ENCODE data around the gene CHCHD5.
"Not testable (repeated sequence)": the region's sequence is repeated elsewhere in the genome, so short reads cannot be mapped to it uniquely, and the experiment has no call there.

CHCHD5 gene

DNA sequence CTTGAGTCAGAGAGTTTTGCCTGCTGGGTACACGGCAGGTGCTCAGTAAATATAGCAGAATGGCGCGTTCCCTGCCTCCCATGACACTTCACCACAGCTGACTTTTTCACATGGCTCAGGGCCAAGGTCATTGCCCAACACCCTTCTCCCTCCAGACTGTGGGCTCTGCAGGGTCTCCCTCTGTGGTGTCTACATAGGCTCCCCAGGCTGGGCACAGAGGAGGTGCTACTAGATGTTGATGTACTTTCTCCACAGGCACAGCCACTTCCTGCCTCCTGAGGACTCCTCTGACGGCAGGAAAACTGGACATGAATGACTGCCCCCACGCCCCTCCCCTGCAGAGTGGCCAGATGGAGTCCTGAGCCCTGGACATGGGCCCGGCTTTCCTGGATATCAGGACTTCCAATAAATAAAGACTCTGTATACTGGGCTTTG, 4.2 kb downstream of the CHCHD5 start:
- no peak for FAIRE-seq

DNA sequence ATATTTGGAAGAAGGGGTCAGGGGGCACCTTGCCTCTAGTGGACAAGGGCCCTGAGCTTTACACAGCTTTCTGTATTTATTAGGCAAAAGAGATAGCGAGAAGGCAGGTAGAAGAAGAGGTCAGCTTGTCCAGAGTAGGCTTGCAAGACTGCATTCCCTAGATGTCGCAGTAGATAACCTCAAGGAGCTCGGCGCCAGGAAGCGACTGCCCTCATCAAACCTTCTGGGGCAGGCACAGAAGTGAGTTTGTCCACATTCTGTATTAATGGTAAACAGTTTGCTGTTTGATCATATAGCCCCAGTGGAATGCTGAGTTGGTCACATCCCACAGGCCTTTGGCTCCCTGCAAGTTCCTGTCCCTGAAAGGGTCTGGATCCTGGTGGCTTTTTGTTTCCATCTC, 7.0 kb downstream of the CHCHD5 start:
- no peak for FAIRE-seq

DNA sequence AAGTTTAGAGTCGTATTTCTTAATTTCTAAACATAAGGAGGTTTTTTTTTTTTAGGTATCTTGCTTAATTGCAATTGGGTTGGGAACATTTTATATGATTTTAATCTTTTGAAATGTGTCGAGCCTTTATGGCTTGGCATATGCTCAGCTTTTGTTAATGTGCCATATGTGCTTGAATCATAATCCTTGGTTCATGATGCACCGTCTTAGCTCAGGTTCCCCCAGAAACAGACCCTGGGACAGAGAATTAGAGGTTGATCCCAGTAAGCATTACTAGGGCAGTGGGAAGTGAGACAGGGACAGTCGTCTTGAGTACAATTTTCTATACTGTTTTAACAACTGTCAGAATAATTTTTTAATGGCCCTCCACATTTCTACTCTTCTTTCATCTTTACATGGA, 9.3 kb downstream of the CHCHD5 start:
- no peak for FAIRE-seq

DNA sequence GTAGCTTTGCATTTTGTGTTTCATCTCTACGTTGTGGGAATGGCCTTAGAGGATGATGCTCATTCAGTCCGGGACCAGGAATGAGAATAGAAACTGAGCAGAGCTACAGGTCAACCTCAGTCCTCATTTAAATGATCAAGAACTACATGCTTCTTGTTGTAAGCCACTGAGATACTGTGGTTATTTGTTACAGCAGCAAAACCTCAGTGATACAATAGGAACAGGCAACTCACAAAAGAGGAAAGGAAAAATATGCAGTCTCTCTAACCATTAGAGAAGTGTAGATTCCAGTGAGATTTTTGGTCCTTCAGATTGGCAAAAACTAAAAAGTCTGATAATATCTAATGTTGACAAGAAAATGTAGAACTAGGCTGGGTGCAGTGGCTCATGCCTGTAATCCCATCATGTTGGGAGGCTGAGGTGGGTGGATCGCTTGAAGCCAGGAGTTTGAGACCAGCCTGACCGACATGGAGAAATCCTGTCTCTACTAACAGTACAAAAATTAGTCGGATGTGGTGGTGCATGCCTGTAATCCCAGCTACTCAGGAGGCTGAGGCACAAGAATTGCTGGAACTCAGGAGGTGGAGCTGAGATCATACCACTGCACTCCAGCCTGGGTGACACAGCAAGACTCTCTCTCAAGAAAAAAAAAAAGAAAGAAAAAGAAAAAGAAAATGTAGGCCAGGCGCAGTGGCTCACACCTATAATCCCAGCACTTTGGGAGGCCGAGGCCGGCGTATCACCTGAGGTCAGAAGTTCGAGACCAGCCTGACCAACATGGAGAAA, 13.3 kb downstream of the CHCHD5 start:
- FAIRE-seq, result no peak

DNA sequence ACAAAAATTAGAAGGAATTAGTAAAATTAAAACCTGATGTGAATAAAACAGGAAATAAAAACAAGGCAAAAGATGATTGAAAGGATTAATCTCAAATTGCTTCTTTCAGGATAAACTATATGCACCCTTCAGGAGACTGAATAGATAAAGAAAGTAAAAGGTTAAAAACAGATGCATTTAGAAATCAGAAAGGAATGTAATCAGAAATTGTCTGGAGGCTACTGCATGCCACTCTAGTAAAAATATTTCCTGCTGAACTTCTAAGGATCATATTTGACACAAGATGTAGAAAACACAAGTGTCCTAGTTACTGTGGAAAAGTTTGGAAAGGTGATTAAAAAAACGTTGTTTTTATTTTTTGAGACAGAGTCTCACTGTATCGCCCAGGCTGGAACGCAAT, 16.2 kb downstream of the CHCHD5 start:
- FAIRE-seq, result no peak

DNA sequence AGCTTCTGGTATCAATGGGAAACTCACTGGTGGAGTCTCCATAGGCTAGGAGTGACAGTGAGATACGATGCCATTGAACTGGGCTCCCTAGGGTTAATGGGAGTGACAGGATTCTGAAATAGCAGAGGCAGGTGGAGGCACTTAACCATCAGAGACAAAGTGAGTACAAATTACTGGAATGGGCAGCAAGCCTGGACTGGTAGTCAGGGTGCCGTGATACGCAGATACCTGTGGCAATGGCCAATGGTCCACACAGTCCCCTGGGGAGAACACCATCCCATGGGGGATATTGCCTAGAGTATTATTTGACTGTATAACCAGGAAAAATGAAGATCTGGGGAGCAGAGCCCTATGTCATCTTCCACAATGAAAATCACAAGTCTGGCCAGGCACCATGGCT, 17.3 kb downstream of the CHCHD5 start:
- FAIRE-seq, result no peak

DNA sequence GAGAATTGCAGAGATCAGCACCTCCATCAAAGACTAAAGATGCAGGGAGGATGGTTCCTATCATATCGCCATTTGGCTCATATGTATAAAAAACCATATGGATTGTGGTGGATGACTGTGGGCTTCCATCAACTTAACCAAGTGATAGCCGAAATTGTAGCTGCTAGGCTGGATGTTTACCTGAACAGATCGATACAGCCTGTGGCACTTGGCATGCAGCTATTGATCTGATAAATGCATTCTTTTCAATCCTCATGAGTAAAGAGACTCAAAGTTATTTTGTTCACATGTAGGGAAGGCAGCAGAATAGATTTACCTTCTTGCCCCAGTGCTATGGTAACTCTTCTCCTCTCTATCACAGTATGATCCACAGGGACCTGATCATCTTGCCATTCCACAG, 18.5 kb downstream of the CHCHD5 start:
- FAIRE-seq, result no peak

DNA sequence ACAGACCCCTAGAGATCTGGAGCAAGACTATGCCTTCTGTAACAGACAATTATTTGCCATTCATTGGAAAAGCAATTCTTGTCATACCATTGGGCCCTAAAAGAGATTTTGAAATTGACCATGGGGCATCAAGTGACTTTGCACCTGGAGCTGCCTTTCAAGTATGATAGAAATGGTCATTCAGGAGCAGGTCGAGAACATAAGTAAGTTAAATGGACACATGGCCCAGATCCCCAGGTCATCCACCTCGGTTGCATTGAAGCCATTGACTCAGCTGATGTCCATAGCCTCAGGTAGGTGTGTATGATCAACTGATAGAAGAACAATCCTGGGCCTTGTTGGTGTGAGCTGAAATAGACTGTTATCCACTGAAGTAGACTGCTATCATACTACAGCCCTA, 19.3 kb downstream of the CHCHD5 start:
- no peak for FAIRE-seq

DNA sequence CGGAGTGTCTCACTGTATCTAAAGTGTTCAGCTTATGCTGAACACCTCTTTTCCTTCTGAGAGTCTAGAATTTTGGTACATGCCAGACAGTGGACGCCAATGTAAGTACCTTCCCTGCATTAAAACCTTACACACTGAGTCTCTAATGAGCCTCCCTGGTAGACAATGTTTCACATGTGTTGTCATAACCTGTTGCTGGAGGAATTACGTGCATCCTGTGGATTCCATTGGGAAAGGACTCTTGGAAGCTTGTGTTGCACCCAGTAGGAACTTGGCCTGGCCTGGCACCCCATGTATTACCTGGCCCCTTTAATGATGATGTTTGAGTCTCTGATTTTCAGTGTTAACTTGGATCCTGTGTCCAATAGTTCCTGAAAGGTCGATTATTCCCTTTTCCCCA, 20.5 kb downstream of the CHCHD5 start:
- FAIRE-seq, result no peak

DNA sequence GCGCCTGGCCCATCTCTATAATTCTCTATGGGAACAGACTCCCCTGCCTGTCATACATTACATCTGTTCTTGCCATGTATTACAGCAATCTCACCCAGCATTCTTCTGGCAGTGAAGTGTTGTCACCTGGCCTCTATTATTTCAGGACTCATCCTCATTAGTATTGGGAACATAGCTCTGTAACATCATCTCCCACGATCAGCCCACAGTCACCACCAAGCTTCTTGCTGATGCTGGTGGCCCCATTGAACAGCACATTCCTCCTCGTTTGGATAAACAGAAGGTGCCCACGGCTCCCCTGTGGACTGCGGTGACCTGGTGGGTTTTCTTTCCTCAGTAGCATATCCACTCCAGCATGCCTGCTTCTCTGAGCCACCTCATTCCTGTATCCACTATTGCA, 21.5 kb downstream of the CHCHD5 start:
- FAIRE-seq, result no peak

DNA sequence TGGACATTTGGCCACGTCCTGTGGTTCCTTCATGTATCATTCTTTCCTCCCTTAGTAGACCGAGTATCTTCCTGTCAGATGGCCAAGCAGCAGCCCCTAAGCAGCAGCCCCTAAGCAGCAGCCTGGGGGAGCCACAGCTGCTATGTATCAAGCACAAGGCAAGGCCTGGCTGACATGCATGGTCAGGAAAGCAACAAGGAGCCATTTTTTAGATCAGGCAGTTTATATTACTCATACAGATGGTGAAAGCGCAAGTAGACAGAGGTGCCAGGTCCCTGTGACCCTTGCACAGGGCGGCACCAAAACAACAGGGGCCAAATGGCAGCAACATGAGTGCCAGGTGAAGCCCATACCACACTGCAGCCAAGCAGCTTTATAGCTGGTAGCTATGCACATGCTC, 22.1 kb downstream of the CHCHD5 start:
- FAIRE-seq, result no peak

DNA sequence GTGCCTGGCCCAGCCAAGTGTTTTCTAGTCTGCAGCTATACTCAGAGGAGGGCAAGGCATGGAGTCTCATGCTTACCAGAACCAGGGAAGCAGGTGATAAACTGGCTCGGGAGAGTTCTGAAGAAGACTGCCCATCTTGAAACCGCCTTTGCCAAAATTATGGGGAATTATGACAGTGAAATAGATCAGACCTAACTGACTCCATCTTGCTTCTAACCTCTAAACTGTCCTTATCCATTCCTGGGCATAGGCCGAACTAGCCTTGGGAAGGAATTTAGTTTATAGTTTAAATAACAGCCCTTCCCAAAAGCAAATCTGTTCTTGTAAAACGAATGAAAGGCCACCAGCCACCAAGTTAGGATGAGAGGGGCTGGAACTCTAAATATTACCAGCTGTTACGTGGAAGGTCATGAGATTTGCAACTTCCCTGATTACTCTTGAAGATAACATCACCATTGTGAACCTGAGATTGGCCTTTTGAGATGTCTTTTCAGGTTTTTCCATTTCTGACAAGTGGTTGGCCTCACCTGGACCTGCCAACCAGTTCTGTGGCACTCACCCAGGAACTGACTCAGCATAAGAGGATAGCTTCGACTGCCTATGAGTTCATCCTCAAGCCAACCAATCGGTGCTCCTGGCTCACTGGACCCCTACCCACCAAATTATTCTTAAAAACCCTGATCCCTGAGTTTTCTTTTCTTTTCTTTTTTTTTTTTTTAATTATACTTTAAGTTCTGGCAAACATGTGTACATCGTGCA, 23.4 kb downstream of the CHCHD5 start:
- FAIRE-seq, result no peak

DNA sequence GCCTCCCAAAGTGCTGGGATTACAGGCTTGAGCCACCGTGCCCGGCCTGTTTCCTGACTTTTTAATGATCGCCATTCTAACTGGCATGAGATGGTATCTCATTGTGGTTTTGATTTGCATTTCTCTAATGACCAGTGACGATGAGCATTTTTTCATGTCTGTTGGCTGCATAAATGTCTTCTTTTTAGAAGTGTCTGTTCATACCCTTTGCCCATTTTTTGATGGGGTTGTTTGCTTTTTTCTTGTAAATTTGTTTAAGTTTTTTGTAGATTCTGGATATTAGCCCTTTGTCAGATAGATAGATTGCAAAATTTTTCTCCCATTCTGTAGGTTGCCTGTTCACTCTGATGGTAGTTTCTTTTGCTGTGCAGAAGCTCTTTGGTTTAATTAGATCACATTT, 24.9 kb downstream of the CHCHD5 start:
- not testable (repeated sequence) for FAIRE-seq

DNA sequence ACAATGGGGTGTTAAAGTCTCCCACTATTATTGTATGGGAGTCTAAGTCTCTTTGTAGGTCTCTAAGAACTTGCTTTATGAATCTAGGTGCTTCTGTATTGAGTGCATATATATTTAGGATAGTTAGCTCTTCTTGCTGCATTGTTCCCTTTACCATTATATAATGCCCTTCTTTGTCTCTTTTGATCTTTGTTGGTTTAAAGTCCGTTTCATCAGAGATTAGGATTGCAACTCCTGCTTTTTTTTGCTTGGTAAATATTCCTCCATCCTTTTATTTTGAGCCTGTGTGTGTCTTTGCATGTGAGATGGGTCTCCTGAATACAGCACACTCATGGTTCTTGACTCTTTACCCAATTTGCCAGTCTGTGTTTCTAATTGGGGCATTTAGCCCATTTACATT, 27.9 kb downstream of the CHCHD5 start:
- not testable (repeated sequence) for FAIRE-seq

DNA sequence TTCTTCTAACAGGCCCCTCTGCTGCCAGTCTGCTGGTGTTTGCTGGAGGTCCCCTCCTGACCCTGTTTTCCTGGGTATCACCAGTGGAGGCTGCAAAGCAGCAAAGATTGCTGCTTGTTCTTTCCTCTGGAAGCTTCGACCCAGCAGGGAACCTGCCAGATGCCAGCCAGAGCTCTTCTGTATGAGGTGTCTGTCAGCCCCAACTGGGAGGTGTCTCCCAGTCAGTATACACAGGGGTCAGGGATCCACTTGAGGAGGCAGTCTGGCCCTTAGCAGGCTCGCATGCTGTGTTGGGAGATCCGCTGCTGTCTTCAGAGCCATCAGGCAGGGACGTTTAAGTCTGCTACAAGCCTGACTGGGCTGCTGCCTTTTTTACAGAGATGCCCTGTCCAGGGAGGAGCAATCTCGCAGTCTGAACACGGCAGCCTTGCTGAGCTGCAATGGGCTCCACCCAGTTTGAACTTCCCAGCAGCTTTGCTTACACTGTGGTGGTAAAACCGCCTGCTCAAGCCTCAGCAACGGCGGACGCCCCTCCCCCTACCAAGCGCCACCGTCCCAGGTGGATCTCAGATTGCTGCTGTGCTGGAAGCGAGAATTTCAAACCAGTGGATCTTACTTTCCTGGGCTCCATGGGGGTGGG, 29.9 kb downstream of the CHCHD5 start:
- FAIRE-seq, result no peak

DNA sequence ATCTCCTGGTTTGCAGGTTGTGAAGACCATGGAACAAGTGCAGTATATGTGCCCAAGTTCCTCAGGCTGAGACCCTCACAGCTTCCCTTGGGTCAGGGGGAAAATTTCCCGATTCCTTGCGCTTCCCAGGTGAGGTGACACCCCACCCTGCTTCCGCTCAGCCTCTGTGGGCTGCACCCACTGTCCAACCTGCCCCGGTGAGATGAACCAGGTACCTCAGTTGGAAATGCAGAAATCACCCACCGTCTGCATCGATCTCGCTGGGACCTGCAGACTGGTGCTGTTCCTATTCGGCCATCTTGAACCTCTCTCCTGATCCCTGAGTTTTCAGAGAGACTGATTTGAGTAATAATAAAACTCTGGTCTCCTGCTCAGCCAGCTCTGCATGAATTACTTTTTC, 30.6 kb downstream of the CHCHD5 start:
- no peak for FAIRE-seq

DNA sequence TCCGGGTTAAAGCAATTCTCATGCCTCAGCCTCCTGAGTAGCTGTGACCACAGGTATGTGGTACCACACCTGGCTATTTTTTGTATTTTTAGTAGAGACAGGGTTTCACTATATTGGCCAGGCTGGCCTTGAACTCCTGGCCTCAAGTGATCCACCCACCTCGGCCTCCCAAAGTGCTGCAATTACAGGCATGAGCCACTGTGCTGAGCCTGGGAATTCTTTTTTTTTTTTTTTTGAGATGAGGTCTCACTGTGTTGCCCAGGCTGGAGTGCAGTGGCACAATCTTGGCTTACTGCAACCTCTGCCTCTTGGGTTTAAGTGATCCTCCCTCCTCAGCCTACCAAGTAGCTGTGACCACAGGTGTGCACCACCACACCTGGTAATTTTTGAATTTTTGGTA, 31.4 kb downstream of the CHCHD5 start:
- not testable (repeated sequence) for FAIRE-seq

DNA sequence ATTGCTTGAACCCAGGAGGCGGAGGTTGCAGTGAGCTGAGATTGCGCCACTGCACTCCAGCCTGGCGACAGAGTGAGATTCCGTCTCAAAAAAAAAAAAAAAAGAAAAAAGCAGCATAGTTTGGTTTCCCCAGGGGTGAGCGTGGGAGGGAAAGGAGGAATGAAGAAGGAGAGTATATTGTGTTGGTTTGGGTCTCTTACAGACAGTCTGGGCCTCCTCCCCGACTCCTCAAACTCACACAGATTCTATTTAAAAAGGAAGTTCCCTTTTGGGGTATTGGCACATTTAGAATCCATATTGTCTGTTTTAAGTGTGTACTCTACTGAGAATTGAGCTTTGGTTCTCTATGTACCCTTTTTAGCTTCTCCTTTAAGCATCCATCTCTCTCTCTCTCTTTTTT, 34.0 kb downstream of the CHCHD5 start:
- no peak for FAIRE-seq

DNA sequence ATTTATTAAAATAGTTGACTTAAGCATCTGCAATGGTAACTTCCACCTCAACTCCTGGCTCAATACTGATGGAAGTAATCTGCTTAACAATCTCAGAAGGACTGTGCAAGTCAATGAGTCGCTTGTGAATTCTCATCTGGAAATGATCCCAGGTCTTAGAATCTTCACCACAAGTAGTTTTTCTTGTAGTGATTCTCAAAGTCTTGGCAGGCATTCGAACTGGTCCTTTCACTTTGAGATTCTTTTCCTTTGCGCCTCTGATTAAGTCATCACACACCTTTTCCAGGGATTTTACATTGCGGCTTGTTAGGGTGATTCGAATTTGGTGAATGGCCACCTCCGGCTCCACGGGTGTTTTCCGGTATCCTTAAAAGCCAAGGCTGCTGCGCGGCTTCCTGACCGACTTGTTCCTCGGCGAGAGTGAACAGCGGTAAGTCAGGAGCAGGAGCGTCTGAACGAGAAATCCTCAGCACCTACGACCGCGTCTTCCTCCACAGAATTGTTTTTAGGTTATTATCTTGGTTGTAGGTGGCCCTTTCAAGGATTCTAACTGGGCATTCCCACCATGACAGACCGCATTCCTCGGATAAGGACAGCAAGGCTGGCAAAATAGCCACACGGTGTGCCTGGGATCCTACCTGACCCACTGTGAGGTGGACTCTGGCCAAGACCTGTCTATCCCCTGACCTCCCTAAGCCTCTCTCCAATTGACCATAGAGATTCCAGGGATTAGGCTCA, 37.5 kb downstream of the CHCHD5 start:
- no peak for FAIRE-seq

DNA sequence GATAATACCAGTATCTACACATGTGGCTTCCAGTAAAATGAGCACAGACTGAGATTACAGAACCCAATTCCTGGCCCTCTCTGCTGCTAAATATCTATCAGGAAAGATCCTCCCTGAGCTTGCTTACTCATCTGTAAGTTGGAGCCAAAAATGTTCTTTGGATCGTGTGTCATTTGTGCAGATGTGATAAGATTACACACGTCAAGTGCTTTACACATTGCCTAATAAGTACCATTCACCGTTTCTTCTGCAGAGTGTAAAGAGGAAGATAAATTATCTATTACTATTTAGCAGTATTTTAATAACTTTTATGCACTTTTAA, 38.1 kb downstream of the CHCHD5 start:
- no peak for FAIRE-seq

DNA sequence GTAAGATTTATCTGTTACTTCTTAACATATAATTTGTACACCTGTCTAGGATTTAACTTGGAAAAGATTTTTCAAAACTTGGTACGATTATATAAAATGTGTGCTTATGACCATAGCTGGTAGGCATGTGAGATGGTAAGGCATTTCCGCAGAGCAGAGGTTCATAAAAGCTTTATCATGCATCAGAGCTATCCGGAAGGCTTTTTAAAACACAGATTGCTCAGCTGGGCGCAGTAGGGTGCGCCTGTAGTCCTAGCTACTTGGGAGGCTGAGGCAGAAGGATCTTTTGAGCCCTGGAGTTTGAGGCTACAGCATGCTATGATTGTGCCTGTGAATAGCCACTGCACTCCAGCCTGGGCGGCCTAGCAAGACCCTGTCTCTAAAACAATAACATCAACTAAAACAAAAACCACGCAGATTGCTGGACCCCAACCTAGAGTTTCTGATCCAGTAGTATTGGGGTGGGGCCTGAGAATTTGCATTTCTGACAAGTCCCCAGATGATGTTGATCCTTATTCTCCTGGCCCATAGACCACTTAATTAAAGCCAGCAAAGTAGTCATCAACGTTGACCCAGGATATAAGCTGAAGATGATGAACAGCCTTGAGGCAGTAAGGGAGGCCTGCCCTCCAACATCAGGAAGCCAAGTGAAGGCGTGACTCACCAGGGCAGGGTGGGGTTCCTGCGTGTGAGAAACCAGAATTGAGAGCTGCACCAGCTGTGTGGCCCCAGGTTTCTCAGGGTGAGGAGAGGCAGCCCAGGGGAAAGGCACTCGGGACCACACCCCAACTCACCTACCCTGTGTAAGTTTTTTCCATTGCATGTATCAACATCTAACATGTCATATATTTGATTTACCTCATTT, 39.7 kb downstream of the CHCHD5 start:
- FAIRE-seq, result no peak

DNA sequence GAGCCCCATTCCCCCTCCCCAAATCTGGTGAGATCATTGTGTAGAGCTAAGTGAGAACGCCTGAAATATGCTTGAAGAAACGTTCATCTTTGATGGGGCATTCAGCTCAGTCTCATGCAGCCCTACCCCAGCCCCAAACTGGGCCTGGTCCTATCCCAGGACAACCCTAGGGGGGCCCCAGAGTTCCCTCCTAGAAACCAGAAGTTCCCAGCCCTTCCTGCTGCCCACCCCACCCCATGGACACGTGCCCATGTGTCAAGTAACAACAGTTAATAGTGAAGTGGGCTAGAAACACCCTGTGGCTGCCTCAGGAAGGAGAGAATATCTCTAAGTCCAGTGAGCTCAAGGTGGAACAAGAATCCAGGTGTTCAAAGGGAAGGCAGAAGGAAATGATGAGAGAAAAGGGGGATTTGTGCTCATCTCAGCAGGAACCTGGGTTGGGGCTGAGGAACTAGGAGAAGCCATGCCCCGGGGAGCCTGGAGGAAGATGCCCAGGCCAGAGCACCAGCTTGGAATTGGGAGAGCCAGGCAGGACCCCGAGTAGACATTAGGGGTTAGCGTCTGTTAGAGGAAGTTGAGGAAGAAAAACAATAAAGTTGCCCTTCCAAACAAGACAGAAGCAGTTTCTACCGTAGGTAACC, 41.2 kb downstream of the CHCHD5 start:
- no peak for FAIRE-seq
